IPS DF 6.9 (cell line): Measurements from ENCODE around the gene PLCD1.

Experiments
- DNase-seq: peaks from one replicate; pipeline ENCODE4 v3.0.0-alpha.2; 2013; ENCODE audit warnings: low read depth, low spot score
- H3K27ac ChIP-seq: one replicate; pipeline ENCODE4 v1.5.1; 2013; ENCODE audit warnings: low read length, control low read depth
- H3K27me3 ChIP-seq: 2 replicates; pipeline ENCODE4 v1.6.1; 2013; ENCODE audit warnings: mild to moderate bottlenecking, low read length; ENCODE audit not compliant: control insufficient read depth, insufficient read depth
- H3K36me3 ChIP-seq: 2 replicates; pipeline ENCODE4 v1.6.1; 2013; ENCODE audit warnings: low read length; ENCODE audit not compliant: control insufficient read depth, insufficient read depth
- H3K4me1 ChIP-seq: 2 replicates; pipeline ENCODE4 v1.6.1; 2013; ENCODE audit warnings: low read length; ENCODE audit not compliant: control insufficient read depth, insufficient read depth
- H3K4me3 ChIP-seq: 2 replicates; pipeline ENCODE4 v1.5.1; 2013; ENCODE audit warnings: mild to moderate bottlenecking, low read length
- H3K9me3 ChIP-seq: 2 replicates; pipeline ENCODE4 v1.6.1; 2013; ENCODE audit warnings: low read length, inconsistent platforms; ENCODE audit not compliant: control insufficient read depth, insufficient read depth
- WGBS: extraction: QIAGEN DNeasy Blood & Tissue Kit; methylation state at CpG from one replicate; pipeline ENCODE4 v1.1.7; 2013; ENCODE audit warnings: mixed read lengths, missing lambda C conversion rate; ENCODE audit not compliant: insufficient read length, insufficient coverage; 5-methylcytosine and 5-hydroxymethylcytosine counted together

The PLCD1 gene

DNA sequence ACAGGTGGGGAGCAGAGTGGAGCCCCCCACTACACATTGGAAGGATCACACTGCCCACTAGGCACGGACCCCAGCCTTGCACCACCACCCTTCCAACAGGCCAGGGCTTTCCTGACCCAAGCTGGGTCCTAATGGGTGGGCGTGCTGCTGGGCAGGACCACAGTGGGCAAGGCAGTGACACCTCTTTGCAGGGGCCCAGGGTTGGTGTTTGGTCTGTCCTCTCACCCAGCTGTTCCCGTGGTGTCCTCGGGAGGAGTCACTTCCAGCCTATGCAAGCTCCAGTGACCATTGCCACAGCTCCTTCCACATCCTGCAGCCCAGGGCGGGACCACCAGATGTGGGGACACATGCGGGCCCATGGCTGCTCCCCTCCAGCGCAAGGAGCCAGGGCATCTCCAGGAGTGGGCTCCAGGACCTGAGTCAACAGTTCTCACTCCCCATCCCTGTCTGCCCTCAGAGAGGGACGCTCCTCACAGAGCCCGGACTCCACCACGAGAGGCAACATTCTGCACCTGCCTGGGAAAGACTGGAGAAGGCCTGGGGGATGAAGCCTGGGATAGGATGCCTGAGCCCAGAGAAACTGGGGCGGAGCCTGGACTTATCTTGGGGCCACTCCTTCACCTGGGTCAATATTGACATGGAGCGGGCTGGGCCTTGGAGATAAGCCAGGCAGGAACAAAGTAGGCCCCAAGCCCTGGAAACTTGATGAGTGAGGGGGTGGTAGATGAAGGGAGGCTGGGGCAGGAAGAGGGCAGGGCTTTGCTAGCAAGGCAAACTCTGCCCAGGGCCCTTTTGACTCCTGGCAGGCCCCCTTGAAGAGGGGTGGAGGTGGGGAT, 42.7 kb downstream of the PLCD1 start:
- Histone ChIP-seq H3K27ac (no peak overlapping the region), H3K27me3 (no peaks in the 10 kb centered on the region), H3K9me3 (no peaks in the 10 kb centered on the region), H3K36me3 (no peaks in the 10 kb centered on the region), H3K4me1 (0 out of 2 replicates have a peak, but pooled peaks cover 2% of the 10 kb centered on the region), H3K4me3 (no peak overlapping the region)
- no peak for DNase-seq
- no CpG with 5 or more reads among the region's 12 CpGs for WGBS

GRCh38 chr3:37985637-37986320, 43.7 kb downstream of the PLCD1 start:
- Histone ChIP-seq H3K4me3 (no peak overlapping the region), H3K4me1 (0 out of 2 replicates have a peak, but pooled peaks cover 2% of the 10 kb centered on the region), H3K9me3 (no peaks in the 10 kb centered on the region), H3K27ac (no peak overlapping the region), H3K36me3 (no peaks in the 10 kb centered on the region), H3K27me3 (no peaks in the 10 kb centered on the region)
- no peak for DNase-seq
- WGBS, result no CpG with 5 or more reads among the region's 8 CpGs

DNA sequence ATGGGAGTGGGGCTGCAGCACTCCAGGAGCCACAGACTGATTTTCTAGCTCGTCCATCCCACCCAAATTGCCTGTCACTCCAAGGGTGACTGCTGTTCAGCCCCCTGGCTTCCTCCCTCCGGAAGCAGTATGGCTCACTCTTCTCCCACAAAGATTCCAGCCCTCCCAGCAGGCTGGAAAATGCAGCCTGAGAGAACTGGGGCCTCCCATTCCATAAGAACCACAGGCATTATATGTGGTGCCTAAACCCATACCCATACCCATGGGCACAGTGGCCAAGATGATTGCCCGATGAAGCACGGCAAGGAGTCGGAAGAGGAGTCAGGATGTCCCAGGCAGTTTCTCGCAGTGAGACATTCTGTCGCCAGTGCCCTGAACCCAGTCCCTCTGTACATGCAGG, 44.8 kb downstream of the PLCD1 start:
- H3K9me3 ChIP-seq, result no peaks in the 10 kb centered on the region
- H3K4me3 ChIP-seq, result no peak overlapping the region
- H3K27ac ChIP-seq, result no peak overlapping the region
- no peaks in the 10 kb centered on the region for H3K27me3 ChIP-seq
- H3K4me1 ChIP-seq, result no peaks in the 10 kb centered on the region
- WGBS, result no CpG with 5 or more reads among the region's 7 CpGs
- no peaks in the 10 kb centered on the region for H3K36me3 ChIP-seq
- DNase-seq, result no peak

- no peaks in the 10 kb centered on the region for H3K27me3 ChIP-seq
- no peak overlapping the region for H3K4me3 ChIP-seq
- WGBS, result no CpG with 5 or more reads among the region's 7 CpGs
- no peak overlapping the region for H3K27ac ChIP-seq
- H3K36me3 ChIP-seq, result no peaks in the 10 kb centered on the region
- H3K4me1 ChIP-seq, result no peaks in the 10 kb centered on the region
- DNase-seq, result no peak
- no peaks in the 10 kb centered on the region for H3K9me3 ChIP-seq
These were observed 45.4 kb downstream of the PLCD1 start for GRCh38 chr3:37984051-37984450.

- no peaks in the 10 kb centered on the region for H3K4me1 ChIP-seq
- WGBS, result no CpG with 5 or more reads among the region's 1 CpG
- H3K9me3 ChIP-seq, result no peaks in the 10 kb centered on the region
- no peak overlapping the region for H3K27ac ChIP-seq
- H3K36me3 ChIP-seq, result no peaks in the 10 kb centered on the region
- no peaks in the 10 kb centered on the region for H3K27me3 ChIP-seq
- H3K4me3 ChIP-seq, result no peak overlapping the region
- no peak for DNase-seq
These were observed 47.1 kb downstream of the PLCD1 start for GRCh38 chr3:37982331-37982730.

- no CpG with 5 or more reads among the region's 2 CpGs for WGBS
- Histone ChIP-seq H3K9me3 (no peaks in the 10 kb centered on the region), H3K4me3 (no peak overlapping the region), H3K27me3 (no peaks in the 10 kb centered on the region), H3K4me1 (no peaks in the 10 kb centered on the region), H3K27ac (no peak overlapping the region), H3K36me3 (no peaks in the 10 kb centered on the region; the same call in 1 of the 2 replicates)
- no peak for DNase-seq
These were observed 48.1 kb downstream of the PLCD1 start for GRCh38 chr3:37981348-37981664.

DNA sequence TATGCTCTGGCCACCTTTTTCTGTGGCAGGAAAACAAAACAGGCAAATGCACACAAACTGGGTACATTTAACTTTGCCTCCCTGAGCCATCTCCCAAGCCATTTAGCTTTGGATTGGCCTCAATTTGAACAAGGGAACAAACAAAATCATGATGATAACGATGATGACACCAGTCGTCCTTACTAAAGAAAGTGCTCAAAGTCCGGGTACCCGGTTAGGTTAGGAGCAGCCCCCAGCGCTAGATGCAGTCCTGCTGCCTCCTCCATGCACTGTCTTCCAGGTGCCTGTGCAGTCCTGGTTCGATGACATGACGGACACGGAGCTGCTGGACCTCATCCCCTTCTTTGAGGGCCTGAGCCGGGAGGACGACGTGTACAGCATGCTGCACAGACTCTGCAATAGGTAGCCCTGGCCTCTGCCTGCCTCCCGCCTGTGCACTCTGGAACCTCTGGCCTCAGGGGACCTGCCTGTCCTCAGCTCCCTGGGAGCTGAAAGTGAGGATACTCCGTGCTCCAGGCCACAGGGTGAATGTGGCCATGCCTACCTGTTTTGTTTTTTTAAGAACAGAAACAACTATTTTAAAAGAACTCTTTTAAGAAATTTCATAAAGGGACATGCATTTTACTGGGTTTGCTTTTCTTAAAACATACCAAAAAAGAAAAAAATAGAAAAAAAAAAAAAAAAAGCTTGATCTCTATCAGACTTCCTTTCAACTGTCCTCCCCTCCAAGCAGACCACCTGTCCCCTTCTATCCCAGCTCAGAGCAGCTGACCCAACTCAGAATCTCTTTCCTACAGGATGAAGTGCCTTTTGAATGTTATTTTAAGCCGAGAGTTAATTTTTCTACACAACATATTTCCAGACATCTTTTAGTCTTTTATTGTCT, 48.7 kb downstream of the PLCD1 start:
- Histone ChIP-seq H3K9me3 (no peaks in the 10 kb centered on the region), H3K27me3 (no peaks in the 10 kb centered on the region), H3K4me1 (no peaks in the 10 kb centered on the region), H3K36me3 (no peaks in the 10 kb centered on the region; the same call in 1 of the 2 replicates), H3K27ac (no peak overlapping the region), H3K4me3 (no peak overlapping the region)
- no CpG with 5 or more reads among the region's 14 CpGs for WGBS
- DNase-seq, result no peak

DNA sequence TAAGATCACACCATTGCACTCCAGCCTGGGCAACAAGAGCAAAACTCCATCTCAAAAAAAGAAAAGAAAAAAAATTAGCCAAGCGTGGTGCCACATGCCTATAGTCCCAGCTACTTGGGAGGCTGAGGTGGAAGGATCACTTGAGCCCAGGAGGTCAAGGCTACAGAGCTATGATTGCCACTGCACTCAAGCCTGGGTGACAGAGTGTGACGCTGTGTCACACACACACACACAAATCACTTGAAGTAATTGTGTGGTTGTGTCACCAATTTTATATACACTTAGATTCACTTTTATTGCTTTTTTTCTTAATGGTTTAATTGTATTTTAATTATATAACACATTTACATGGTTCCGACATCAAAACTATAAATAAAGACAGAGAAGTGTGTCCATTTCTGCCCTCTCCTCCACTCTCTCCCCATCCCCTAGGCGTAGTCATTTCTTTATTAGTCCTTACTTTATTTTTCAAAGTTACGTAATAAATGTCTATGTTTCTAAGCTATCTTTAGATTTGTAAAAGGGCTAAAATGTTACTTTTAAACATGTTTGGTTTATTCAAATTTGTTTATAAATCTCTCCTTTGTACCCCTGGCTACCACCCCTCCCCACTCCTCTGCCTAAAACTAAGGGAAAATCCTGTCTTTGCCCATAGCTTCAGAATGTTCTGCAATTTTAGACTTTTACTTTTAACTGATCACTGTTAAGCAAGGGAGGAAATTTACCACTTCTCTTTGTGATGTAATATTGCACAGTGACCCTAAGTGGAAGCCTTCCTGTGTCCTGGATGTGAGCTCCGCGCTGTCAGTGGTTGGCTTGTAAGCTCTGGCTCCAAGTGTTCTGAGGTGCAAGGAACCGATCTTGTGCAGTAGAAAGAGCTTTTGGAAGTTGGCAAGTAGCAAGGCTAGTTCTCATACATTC, 49.6 kb downstream of the PLCD1 start:
- no peaks in the 10 kb centered on the region for H3K9me3 ChIP-seq
- no peak overlapping the region for H3K27ac ChIP-seq
- no peak for DNase-seq
- H3K4me3 ChIP-seq, result no peak overlapping the region
- H3K27me3 ChIP-seq, result no peaks in the 10 kb centered on the region
- WGBS, result no CpG with 5 or more reads among the region's 8 CpGs
- H3K36me3 ChIP-seq, result no peaks in the 10 kb centered on the region; the same call in 1 of the 2 replicates
- H3K4me1 ChIP-seq, result no peaks in the 10 kb centered on the region

GRCh38 chr3:37974121-37975083, 55.0 kb downstream of the PLCD1 start:
- H3K27me3 ChIP-seq, result no peaks in the 10 kb centered on the region
- H3K9me3 ChIP-seq, result no peaks in the 10 kb centered on the region
- H3K27ac ChIP-seq, result no peak overlapping the region
- no peaks in the 10 kb centered on the region; the same call in 1 of the 2 replicates for H3K36me3 ChIP-seq
- H3K4me3 ChIP-seq, result no peak overlapping the region
- no CpG with 5 or more reads among the region's 9 CpGs for WGBS
- H3K4me1 ChIP-seq, result peaks cover 3% of the 10 kb centered on the region; the same call in 1 of the 2 replicates
- DNase-seq, result no peak
